ENCODE measurements around the gene MROH7.

Gene MROH7

GRCh38 chr1:54694771-54695170 lies 53.2 kb downstream of the MROH7 start:
- in situ Hi-C loops (cut with HindIII; ENCODE audit: low sequenced_read_pairs): no loop called here
- TF ChIP-seq CTCF (IDR thresholded peaks at IDR 0.05; ENCODE audit: low read depth, low read length, missing control alignments): no peak
- DNase-seq (ENCODE audit: low read depth): no peak
- H3K4me3 ChIP-seq (ENCODE audit: low read depth, low read length): no peak overlapping the region

- in situ Hi-C loops (cut with HindIII; ENCODE audit: low sequenced_read_pairs): no loop called here
- no peak overlapping the region for H3K4me3 ChIP-seq (ENCODE audit: low read depth, low read length)
- no peak for TF ChIP-seq CTCF (IDR thresholded peaks at IDR 0.05; ENCODE audit: low read depth, low read length, missing control alignments)
- no peak for DNase-seq (ENCODE audit: low read depth)
Observed at GRCh38 chr1:54695221-54695620, 53.6 kb downstream of the MROH7 start.

GRCh38 chr1:54695764-54696163 lies 54.2 kb downstream of the MROH7 start:
- TF ChIP-seq CTCF (IDR thresholded peaks at IDR 0.05; ENCODE audit: low read depth, low read length, missing control alignments): no peak
- no peak for DNase-seq (ENCODE audit: low read depth)
- no peak overlapping the region for H3K4me3 ChIP-seq (ENCODE audit: low read depth, low read length)
- in situ Hi-C loops (cut with HindIII; ENCODE audit: low sequenced_read_pairs): no loop called here

GRCh38 chr1:54696262-54696661 lies 54.7 kb downstream of the MROH7 start:
- no peak for TF ChIP-seq CTCF (IDR thresholded peaks at IDR 0.05; ENCODE audit: low read depth, low read length, missing control alignments)
- no peak overlapping the region for H3K4me3 ChIP-seq (ENCODE audit: low read depth, low read length)
- DNase-seq (ENCODE audit: low read depth): no peak
- in situ Hi-C loops (cut with HindIII; ENCODE audit: low sequenced_read_pairs): no loop called here

- TF ChIP-seq CTCF (IDR thresholded peaks at IDR 0.05; ENCODE audit: low read depth, low read length, missing control alignments): no peak
- H3K4me3 ChIP-seq (ENCODE audit: low read depth, low read length): no peak overlapping the region
- in situ Hi-C loops (cut with HindIII; ENCODE audit: low sequenced_read_pairs): no loop called here
- no peak for DNase-seq (ENCODE audit: low read depth)
Observed at GRCh38 chr1:54697896-54698295, 56.3 kb downstream of the MROH7 start.

- no peak overlapping the region for H3K4me3 ChIP-seq (ENCODE audit: low read depth, low read length)
- in situ Hi-C loops (cut with HindIII; ENCODE audit: low sequenced_read_pairs): no loop called here
- no peak for DNase-seq (ENCODE audit: low read depth)
- no peak for TF ChIP-seq CTCF (IDR thresholded peaks at IDR 0.05; ENCODE audit: low read depth, low read length, missing control alignments)
Observed at GRCh38 chr1:54698346-54698745, 56.8 kb downstream of the MROH7 start.
